ENCODE results near the gene NHLRC4. TPM values are rescaled to one million over a fixed set of nuclear protein-coding genes. Genes with fewer than 3 reads are reported as not detected.
A peak's percentile ranks its signal among the peaks of the same experiment; 100 is the strongest.

Gene NHLRC4
- total and polyA plus RNA-seq, 2 of the 8 experiments (the other 6 are each of a cell fraction or from before 2014, with no cell fraction given), result 0.60 to 0.76 TPM

- TF ChIP-seq ZNF274 (IDR thresholded peaks at IDR 0.05; ENCODE audit: borderline replicate concordance, extremely low read depth, low read length), result no peak
- no peak for TF ChIP-seq FOSL1 (IDR thresholded peaks at IDR 0.05; ENCODE audit: insufficient read depth, low read depth, low read length)
- TF ChIP-seq KDM1A (IDR thresholded peaks at IDR 0.05; ENCODE audit: borderline replicate concordance, low read length), result no peak
- TF ChIP-seq POLR2A (IDR thresholded peaks at IDR 0.05; ENCODE audit: control extremely low read depth in 1 of 2, low read depth in 2 of 2, low read length in 2 of 2), result no peak; a peak in 1 of 3 replicates
- peak; percentile 92 for TF ChIP-seq SP1 (IDR thresholded peaks at IDR 0.05; ENCODE audit: low read depth, low read length)
- peak; percentile 88 for TF ChIP-seq CREB1 (IDR thresholded peaks at IDR 0.05)
- TF ChIP-seq SIRT6 (IDR thresholded peaks at IDR 0.05; ENCODE audit: low read length), result no peak
- no peak for TF ChIP-seq GABPA (IDR thresholded peaks at IDR 0.05; ENCODE audit: borderline replicate concordance, insufficient read depth, low read length)
- TF ChIP-seq CEBPB (IDR thresholded peaks at IDR 0.05; ENCODE audit: low read depth, low read length), result no peak
- TF ChIP-seq SP4 (IDR thresholded peaks at IDR 0.05; ENCODE audit: low read length), result peak; percentile 65; the same call in 1 of the 2 replicates
- no peak for TF ChIP-seq E2F6 (IDR thresholded peaks at IDR 0.05)
- no peak for TF ChIP-seq EZH2 (IDR thresholded peaks at IDR 0.05; ENCODE audit: low read depth, low read length, severe bottlenecking)
- no peak for TF ChIP-seq RAD21 (IDR thresholded peaks at IDR 0.05 in 1 of 2, conservative IDR thresholded peaks at IDR 0.05 in 1 of 2; ENCODE audit: low read depth in 2 of 2, low read length in 2 of 2)
- TF ChIP-seq POU5F1 (IDR thresholded peaks at IDR 0.05; ENCODE audit: low read depth, low read length), result no peak
- no peak for TF ChIP-seq SRF (IDR thresholded peaks at IDR 0.05; ENCODE audit: low read depth, low read length)
- TF ChIP-seq GTF2F1 (IDR thresholded peaks at IDR 0.05; ENCODE audit: borderline replicate concordance, low read depth, low read length), result no peak
- TF ChIP-seq TAF1 (IDR thresholded peaks at IDR 0.05; ENCODE audit: low read depth, low read length), result no peak
- no peak for TF ChIP-seq RFX5 (IDR thresholded peaks at IDR 0.05; ENCODE audit: borderline replicate concordance, low read depth, low read length)
- TF ChIP-seq TAF7 (optimal IDR thresholded peaks at IDR 0.05; ENCODE audit: borderline replicate concordance, low read depth, low read length), result no peak
Measured at GRCh38 chr16:589658-590187, 22.9 kb downstream of the NHLRC4 start, which contains the start of gene RAB40C (continued).

Data from H1 (cell line).